Fibroblast of skin of left biceps (primary cell): ENCODE data around the gene CRHR1.

ENCODE experiments used
- DNase-seq, 2 experiments: peaks; one replicate each; pipeline ENCODE4 v3.0.0-alpha.2; 2013; ENCODE audit warnings: low read depth in 2 of 2

Gene CRHR1

DNA sequence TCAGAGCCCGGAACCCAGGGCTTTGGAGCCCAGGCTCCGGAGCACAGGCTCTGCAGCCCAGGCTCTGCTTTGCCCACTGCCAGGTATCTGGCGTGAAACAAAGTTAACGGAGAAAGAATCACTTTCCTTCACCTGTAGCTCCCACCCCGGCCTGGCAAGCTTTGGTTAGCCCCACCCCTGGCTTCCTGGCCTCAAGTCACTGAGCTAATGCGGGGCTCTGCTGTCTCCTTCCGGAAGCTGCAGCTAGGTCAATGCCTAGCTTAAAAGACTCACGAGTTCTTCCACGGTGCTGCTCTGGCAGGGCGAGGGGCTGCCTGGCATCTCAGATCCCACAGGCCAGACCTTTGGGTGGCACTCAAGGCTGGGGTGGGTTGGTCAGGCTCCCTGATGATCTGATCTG lies 39.5 kb downstream of the CRHR1 start:
- DNase-seq, result no peak

DNA sequence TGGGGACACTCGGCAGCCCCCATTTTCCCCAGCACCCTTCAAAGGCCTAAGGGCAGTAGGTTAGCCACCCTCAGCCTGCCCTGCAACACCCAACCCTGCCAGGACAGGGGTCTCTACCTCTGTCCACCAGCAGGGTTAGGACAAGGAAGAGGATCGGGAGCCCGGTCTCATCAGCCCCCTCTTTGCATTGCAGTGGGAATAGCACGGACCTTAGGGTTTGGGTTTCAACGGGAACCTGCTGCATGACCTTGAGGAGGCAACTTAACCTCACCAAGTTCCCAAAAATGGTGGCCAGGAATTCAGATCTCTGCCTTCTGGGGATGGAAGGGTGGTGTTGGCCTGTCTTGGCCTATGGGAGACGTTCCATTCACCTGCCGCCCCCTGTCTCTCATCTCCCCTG lies 40.4 kb downstream of the CRHR1 start:
- no peak for DNase-seq

DNA sequence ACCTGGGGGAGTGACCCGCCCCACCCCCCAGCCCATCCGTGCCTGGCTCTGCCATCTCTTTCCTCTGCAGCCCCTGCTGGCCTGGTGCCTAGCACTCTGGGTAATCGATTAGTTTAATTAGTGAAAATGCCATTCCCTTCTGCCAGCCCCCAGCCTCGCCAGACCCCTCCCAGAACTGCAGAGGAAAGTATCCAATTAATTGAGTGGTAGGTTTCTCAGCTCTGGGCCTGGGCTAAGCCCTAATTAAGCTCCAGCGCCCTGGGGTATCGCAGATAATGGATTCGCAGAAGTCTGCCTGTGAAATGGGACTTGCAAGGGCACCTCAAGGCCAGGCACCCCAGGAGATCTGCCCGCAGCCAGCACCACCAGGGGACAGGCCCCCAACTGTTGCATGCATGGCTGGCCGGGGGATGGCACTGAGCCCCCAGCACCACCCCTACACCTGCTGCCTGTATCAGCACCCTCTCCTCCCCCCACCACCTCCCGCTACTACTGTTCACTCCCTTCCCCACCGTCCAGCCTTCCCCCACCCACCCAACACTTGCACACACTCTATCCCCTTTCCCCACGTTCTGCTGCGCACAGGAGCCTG lies 40.9 kb downstream of the CRHR1 start:
- DNase-seq, result no peak

DNA sequence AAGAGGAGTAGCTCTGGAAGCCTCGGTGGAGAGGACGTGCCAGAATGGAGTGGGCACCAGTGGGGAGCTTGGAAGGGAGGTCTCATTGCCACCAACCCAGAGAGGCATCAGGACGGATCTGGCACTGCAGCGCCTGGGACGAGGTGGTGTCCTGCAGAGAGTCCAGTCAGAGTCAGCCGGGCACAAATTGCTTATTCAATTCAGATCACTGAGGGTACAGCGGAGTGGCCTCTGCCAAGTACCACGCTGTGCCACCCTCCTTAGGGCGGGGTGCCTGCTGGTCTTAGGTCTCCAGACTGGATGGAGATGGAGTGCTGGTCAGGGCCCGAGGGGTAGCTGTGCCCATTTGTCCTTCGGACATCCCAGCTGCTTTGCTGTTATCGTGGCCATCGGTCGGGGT lies 41.7 kb downstream of the CRHR1 start:
- no peak for DNase-seq

DNA sequence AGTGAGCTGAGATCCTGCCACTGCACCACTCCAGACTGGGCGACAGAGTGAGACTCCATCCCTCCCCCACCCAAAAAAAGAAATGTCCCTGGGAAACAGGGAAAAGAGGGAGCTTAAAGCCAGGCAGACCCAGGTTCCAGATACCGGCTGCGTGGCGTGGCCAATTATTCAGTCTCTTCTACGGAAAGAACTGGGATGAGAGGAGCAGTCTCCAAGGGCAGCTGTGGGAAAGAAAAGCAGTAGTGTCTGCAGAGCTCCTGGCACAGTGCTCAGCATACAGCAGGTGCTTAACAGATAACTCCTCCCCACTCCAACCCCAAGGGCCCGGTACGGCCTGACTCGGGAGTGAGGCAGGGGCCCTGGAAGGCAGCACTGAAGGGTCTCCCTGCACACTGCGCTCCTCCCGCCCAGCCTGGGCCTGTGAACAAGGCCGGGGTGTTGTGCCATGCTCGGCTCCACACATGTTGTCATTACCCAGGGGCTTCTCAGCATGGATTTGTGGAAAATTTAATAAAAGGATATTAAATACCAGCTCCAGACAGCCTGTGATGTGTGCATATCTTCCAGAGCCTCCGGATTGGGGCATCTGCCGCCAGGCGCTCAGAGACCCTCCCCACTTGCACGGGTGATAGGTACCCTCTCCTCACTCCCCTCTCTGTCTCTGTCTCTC lies 42.9 kb downstream of the CRHR1 start:
- DNase-seq, result no peak

DNA sequence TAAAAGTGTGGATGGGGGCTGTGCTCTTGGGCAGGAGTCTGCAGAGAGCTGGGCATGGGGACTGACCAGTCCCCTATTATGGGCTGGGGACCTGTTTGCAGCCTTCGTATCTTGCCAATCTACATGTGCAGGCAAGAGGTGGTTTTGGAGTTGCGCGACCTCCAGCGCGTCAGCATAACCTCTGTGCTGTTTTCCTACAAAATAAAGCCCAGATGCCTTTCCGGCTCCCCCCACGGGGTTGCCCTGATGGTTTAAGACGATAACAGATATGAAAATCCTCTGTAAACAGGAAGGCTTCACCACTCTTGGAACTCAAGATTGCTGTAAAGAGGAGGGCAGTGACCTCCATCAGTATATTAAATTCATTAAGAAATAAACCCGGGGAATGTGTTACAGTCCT lies 44.1 kb downstream of the CRHR1 start:
- DNase-seq, result no peak

DNA sequence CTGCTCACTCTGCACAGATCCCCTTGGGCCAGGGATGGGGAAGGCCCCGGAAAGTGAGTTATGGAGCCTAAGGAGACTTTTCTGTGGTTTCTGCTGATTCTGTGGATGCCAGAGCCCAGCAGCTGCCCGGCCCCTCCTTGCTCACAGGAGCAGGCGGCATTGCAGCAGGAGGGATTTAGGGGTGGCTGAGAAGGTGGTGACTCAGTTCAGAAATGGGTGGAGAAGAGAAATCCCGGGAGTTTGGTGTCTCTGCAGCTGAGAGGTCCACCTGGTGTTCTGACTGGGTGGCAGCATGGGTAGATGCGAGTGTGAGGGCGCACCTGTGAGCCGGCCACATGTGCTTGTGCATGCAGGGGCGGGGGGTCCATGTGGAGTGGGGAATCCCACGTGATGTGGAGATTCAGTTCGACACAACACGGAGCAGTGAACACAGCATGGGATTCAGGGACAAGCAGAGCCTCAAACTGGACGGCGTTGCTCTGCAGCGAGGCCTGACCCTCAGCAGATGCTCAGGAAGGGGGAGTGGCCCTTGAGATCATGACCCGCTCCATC lies 44.5 kb downstream of the CRHR1 start:
- DNase-seq, result no peak

DNA sequence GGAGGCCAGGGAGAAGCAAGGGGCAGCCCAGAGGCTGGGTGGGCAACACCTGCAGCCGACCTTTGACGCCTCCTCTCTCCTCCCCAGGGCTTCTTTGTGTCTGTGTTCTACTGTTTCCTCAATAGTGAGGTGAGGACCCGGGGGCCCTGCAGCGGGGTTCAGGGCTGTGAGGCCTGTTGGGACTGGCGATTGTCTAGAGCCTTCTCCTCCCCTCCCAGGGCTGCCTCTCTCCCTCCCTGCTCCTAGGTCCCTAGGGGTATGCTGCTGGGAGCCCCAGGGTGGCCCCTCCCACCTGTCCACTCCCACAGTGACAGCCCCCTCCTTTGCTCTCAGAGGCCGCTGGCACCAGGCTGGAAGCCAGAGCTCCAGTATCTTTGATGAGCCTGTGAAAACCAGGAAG lies 49.8 kb downstream of the CRHR1 start:
- no peak for DNase-seq

DNA sequence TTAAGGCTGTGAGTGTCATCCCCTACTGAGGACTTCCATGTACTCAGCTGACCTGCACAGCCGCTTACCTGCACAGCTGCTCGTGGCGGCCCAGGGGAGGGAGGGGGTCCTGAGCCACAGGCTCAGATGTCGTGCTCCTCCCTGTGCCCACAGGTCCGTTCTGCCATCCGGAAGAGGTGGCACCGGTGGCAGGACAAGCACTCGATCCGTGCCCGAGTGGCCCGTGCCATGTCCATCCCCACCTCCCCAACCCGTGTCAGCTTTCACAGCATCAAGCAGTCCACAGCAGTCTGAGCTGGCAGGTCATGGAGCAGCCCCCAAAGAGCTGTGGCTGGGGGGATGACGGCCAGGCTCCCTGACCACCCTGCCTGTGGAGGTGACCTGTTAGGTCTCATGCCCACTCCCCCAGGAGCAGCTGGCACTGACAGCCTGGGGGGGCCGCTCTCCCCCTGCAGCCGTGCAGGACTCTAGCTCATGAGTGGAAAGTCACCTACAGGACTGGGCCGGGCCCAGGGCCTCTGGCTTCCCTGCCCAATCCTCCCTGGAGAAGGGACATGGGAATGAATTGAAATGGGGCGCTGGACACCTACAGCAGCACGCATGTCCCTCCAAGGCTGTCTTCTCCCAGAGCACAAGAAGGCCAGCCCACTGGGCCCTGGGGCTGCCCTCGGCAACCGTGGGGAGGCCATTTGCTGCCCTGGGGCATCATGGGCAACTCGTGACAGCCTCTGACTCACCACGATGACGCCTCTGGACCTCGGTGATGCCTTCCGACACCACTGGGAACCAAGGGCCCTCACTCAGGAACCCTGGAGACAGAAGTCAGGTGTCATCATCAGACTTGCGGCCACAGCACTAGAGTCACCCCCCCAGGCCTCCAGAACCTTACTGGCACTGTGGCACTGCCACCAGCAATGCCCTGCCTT lies 50.6 kb downstream of the CRHR1 start:
- DNase-seq, result no peak

DNA sequence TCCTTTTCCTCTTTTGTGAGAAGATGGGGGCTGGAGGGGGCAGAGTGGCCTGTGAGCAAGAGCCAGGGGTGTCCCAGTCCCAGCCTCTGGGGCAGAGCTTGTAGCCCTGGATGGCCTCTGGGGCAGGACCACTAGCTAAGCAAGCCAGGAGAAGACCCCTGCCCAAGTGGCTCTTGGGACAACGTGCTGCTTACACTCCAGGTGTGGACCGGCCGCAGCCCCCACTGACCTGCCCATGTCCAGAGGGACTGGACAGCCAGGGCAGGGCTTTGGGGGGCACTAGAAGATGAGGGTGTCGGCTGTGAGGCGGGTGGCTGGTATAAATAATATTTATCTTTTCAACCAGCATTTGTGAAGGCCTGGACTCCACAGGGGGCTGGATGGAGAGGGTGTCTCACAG lies 51.4 kb downstream of the CRHR1 start:
- DNase-seq, result no peak

DNA sequence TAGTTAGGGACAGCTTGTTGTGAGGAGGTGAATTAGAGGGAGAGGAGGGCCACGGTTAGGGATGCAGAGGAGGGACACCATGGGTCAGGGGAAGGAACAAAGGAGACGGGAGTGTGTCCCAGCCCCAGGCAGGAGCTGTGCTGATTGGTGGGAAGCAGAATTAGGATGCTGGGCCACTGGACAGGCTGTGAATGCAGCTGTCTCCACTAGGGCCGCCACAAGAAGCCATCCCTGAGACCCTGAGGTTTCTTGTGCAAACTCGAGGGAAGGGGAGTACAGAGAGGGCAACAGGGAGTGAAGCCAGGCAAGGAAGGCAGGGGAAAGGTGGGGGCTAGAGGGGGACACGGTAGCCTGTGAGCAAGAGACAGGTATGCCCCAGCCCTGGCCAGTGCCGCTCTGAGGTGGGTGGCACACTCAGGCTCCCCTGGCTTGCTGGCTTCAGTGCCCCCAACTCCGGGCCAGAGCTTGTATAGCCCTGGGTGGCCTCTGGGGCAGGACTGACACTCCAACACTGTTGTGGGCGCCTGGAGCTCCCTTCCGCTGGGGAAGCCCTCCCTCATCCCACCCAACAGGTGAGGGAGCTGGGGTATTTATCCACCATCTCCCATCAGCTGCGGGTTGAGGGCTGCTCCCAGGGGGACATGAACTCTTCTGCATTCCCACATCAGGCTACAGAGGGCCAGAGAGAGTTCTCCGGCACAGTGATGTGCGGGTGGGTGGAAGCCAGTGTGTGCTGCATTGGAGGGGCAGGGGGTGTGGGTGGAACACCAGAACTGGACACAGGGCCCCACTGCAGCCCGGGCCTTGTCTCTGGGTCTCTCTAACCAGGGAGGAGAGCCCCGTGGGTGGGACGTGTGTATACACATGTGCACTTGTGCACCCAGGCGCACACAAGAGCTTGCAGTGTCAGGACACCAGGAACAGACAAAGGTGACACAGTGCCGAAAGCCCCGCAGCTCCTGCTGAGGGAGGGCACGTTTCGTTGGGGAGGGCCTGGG lies 52.2 kb downstream of the CRHR1 start:
- DNase-seq, result no peak

DNA sequence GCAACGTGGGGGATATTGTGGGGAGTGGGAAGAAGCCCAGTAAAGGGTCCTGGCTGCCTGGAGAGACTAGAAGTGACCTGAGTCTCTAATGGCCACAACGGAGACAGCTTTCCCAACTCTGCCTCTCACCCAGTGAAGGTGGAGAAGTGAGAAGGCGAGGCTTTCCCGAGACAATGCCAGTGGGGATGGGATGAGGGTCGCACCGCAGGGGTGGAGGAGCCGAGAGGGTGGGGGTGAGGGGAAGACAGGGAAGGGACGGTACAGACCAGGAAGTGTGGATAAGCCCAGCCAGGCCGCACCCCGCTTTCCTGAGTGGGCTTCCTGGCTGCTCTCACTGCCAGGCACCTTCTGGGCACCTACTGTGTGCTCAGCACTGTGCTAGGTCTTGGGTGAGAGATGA lies 53.1 kb downstream of the CRHR1 start:
- DNase-seq, result no peak

DNA sequence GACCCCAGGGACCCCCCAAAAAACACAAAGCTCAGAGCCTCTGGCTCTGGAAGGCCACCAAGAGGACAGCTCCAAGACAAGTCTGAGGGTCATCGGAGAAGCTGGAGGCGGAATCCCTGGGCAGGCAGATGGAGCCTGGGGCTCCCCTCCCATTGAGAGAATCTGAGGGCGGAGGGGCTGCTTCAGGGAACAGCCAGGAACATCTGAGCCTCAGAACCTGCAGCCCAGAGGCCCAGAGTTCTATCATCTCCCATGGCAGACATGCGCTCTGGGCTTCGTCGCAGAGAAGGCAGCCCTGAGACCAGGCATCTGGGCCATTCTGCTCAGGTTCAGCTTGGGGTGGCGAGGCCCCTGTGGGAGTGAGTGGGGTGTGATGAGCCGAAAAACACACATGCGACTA lies 53.5 kb downstream of the CRHR1 start:
- no peak for DNase-seq

DNA sequence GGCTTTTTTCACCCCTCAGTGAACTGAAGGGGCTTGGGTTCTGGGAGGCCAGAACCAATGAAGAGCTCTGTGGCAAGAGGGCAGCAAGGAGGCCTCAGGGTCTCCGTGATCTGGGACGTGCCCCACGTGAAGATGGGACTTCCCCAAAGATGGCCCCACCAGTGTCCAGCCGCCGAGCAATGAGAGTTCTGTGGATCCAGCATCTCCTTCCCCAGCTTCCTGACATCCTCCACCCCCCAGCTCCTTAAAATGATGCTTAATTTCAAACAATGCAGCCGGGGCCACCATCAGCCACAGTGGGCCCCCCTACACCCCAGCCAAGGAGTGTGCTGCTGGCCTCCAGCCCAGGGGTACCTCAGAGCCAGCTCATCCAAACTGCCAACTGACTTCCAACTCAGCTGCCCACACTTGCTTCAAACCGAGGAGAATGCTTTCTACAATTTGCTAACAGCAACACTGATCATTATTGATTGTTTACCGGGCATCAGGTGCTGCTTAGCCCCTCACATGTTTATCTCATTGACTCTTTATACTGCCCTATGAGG lies 54.7 kb downstream of the CRHR1 start:
- DNase-seq, result no peak

DNA sequence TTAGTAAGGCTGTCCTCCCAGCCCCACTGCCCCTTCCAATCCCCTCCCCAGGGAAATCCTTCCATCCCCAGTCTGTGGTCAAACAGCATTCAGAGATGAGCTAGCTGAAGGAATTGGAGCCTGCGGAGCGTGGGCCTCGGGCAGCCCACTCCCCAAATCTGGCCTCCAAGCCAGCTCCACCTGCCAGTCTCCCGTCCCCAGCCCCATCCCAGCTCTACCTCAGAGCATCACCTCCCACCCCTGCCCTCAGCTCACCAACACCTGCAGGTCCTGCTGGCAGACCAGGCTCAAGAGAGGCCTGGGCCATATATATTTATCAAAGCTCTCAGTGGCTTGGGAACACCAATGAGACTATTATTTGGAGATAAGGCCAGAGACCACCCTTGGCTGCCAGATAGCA lies 55.3 kb downstream of the CRHR1 start:
- no peak for DNase-seq

DNA sequence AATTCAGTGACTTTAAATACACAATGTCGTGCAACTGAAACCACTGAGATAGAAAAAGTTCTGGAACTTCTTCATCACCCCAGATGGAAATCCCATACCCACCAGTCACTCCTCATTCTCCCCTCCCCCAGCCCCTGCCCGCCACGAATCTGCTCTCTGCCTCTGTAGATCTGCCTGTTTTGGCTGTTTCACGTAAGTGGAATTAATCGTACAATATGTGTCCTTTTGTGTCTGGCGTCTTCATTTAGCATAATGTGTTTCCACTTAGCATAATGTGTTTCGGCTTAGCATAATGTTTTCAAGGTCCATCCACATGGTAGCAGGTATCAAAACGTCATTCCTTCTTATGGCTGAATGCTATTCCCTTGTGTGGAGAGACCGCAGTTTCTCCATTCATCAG lies 57.1 kb downstream of the CRHR1 start:
- DNase-seq, result no peak

DNA sequence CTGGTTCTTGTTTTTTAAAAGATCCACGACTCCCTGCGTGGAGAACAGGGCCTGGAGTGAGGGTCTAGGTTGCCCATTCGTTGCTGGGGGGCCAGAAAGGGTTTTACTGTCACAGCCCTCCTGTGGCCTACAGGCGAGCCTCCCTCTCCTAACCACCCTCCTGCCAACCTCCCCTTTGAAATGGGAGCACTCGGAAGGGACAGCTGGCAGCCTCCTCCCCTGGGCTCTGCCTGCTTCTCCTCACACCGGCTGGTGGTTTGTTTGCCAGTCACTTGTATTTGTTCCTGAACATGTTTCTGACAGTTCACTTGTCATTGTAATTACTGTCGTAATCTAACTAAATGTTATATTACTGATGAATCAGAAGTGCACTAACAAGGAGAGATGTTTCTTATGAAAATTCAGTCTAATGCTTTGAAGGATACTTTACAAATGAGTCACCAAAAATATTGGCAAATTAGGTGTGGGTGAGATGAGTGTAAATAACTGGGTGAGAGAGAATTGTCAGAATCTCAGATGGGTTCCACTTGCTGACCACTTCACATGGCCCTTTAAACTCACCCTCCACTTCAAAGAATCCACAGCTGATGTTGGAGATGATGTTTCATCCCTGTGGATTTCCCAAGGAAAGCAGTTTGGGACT lies 57.9 kb downstream of the CRHR1 start:
- DNase-seq, result no peak

DNA sequence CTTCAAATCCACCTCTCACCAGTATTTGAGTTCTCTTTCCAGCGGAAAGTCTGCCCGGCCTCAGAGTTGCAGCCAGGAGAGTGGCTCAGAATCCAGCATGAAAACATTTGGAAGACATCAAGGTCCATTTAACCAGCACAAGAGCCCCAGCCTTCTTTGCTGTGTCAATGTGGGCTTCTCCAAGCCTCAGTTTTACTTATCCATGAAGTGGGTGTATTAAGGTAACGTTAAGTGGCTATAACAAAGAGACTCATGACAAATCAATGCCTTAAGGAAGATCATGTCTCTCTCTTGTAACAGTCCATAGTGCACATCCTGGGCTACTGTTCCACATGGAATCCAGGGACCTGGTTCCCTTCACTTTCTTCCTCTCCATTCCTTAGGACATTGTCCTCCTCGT lies 59.6 kb downstream of the CRHR1 start:
- no peak for DNase-seq

DNA sequence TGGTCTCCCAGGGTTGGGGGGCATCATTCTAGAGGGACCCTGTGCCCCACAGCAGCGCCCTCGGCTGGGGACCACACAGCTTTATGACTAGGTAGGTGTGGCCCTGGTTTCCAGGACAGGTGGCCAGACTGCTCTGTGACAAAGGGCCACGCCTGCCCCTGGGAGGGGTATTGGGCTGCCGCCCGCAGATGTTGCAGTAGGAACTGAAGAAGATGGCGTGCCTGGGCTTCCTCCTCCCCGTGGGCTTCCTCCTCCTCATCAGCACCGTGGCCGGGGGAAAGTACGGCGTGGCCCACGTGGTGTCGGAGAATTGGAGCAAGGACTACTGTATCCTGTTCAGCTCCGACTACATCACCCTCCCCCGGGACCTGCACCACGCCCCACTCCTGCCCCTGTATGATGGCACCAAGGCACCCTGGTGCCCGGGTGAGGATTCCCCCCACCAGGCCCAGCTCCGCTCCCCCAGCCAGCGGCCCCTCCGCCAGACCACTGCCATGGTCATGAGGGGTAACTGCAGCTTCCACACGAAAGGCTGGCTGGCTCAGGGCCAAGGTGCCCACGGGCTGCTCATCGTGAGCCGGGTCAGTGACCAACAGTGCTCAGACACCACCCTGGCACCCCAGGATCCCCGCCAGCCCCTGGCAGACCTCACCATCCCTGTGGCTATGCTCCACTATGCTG lies 60.7 kb downstream of the CRHR1 start, which contains the start of gene SPPL2C:
TSS of gene SPPL2C (plus strand) at position 187 of the 681 bp plus-strand sequence. CDS start at position 213, 26 bp downstream.
- no peak for DNase-seq
